Activated CD4-positive, alpha-beta T cell treated with anti-CD3 and anti-CD28 coated beads for 4 hours (primary cell): ENCODE measurements around the gene NUDC.
"Not testable (repeated sequence)": the region's sequence is repeated elsewhere in the genome, so short reads cannot be mapped to it uniquely, and the experiment has no call there.

Experiments
- DNase-seq, 2 donors: peaks; one replicate each; pipeline ENCODE4 v3.0.0-alpha.2; 2020

Gene NUDC

DNA sequence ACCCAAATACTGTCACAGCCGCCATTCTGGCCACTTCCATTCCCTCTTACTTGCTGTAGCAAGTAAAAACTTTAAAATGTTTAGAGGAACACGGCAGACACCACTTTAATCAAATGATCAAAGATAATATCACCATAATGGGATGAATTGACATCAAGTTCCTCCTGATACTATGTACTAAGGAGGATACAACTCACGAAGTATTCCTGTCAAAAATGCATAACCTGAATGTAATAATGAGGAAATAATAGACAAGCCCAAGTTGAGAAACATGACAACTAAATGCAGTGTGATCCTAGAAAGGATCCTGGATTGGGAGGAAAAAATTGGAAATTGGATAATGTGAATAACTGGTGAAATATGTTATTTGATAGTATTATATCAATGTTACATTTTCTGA lies 34.8 kb downstream of the NUDC start:
- no peak for DNase-seq

DNA sequence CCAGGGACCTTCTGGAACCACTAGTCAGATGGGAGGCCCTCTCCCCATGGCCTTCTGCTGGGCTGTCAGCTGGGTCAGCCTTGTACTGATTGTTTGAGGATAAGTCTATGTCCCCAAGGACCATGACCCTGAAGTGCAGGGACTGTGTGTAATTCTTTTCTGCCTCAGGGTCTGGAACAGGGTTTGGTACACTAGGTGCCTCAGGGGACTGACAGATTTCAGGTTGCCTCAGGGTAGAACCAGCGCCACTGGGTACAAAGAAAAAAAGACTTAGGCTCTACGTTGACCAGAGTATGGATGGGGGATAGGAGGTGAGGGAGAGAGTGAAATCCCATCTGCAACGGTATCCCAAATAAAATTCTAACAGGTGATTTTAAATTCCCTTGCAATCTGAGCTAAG lies 35.8 kb downstream of the NUDC start:
- no peak for DNase-seq

DNA sequence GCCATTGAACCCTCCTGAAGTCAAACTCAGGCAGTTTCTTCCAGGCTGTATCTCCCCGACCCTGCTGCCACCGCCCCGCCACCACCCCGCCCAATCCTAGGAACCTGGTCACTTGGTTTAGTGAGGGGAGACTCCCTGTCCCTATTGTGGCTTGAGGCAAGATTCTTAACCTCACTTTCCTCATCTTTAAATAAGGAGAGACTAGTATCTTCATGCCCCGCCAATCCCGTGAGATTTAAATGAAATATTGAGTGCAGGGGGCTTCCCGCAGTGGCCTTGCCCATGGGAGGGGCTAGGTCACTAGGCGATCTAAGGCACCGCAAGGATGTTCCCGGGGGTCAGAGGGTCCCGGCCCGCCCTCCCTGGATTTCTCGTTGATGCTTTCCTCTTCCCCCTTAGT lies 37.7 kb downstream of the NUDC start:
- DNase-seq = no peak

DNA sequence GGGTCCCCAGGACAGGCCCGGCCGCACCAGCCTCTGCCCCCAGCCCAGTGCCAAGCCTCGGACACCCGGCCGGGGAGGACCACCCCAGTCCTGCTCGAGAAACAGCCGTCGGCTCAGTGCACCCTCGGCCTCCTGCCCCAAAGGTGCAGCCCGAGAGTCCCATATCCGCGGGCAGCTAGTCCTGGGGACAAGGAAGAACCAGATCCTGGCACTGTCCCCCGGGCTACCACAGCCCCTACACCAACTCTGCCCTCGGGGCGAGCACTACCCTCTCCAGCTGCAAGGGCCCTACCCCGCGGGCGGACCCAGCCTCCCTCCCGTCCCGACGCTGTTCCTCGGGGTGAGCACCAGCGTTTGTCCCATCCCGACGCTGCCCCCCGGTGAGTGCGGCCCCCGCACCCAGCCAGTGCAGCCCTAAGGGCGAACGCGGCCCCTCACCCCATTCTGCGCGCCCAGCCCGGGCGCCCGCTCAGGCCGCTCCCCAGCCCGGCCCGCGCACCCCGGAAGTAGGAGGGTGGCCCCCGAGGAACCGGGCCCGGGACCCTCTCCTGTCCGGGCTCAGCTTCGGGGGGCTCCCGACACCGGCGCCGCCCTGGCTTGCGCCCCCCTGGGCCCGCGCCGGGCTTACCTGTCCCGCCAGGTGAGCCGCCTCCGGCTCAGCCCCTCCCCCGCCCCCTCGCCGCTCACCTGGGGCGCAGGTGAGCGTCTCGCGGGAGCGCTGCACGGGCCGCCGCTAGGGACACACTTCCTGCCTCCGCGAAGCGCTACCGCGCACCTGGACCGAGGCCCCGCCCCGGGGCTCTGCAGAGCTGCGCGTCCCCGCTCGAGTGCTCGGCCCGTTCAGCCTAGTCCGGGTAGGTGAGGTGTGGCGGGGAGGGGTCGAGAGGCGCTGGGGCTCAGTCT lies 38.4 kb downstream of the NUDC start, which contains the start of gene KDF1:
TSS of gene KDF1 (minus strand) at position 747 of the 903 bp plus-strand sequence. CDS start 8,088 bp downstream, outside the sequence.
- DNase-seq = peak; percentile 50 to 52

DNA sequence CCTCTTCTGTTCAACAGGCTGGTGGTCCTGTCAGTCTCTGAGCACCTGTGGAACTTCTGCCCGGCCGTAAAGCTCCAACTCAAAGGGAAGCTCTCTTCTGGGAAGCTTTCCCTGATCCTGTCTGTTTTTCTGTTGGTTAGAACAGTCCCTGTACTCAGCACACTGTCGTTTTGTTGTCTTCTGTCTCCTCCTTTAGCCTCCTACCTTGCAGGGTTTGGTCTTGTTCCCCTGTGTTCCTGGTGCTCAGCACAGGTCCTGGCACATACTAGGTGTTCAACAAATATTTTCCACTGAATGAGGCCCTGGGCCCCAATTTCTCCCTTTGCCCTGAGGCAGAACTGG lies 39.1 kb downstream of the NUDC start:
- no peak for DNase-seq

DNA sequence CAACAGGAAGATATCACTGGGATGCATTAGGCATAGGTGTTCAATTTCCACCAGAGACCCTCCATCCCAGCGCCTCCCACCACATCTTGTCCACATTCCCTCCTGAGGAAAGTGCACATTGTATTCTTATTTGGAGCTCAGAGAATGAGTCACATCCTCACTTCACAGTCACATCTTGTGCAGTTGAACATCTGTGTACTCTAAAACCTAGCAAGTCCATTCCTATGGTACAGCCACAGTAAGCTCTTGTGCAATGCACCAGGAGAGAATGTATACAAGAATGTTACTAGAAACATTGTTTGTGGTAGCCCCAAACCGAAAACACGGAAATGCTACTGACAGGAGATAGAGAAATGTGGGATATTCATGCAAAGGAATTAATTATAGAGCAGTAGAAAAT lies 40.3 kb downstream of the NUDC start:
- DNase-seq = no peak

DNA sequence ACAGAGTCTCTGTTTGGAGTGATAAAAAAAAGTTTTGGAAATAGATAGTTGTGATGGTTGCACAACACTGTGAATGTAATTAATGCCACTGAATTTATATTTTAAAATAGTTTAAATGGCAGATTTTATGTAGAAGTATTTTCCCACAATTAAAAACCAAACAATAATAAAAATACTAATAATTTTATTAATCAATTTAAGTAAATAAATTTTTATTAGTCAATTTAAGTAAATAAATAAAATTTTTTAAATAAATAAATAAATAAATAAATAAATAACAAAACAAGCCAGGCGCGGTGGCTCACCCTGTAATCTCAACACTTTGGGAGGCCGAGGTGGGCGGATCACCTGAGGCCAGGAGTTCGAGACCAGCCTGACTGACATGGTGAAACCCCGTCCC lies 43.7 kb downstream of the NUDC start:
- DNase-seq = no peak

DNA sequence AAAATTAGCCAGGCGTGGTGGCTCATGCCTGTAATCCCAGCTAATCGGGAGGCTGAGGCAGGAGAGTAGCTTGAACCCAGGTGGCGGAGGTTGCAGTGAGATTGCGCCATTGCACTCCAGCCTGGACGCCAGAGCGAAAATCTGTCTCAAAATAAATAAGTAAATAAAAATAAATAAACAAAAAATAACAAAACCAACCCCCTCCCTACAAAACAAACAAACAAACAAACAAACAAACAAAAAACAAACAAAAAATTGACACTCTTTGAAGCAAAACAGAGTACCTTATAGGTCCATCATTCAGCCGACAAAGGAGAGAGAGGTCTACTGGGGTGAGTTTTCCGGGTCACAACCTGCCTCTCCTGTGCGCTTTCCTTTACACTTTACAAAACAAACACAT lies 44.1 kb downstream of the NUDC start:
- no peak for DNase-seq

DNA sequence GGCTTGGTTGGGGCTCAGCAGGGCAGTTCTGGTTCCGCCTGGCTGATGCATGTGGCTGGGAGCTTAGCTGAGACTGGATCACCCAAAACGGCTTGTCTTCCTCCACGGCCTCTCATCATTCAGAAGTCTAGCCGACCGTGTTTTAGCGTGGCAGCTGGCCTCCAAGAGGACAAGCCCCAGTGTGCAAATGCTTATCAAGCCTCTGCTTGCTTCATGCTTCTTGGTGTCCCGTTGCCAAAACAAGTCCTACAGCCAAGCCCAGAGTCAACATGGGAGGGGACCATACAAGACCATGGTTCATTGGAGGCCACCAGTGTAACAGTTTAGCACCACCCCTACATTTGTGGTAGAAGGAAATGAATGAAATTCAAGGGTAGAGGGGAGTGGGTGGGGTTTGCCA lies 49.3 kb downstream of the NUDC start:
- DNase-seq = no peak

DNA sequence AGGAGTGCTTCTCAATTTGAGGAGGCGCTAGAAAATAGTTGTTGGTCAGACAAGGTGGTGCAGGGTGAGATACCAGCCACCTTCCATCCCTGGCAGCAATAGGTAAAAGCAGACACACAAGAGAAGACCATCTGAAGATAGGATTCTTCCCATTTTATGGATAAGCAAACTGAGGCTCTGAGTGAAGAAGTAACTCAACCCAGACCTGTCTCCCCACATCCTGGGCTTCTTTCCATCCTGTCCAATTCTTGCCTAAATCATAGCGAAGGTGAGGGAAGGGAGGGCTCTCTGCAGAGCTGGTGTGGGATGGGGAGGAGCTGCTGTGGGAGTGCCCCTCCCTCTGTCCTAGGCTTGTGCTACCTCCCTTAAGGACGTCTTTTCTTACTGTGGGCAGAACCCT lies 50.0 kb downstream of the NUDC start:
- DNase-seq = no peak

DNA sequence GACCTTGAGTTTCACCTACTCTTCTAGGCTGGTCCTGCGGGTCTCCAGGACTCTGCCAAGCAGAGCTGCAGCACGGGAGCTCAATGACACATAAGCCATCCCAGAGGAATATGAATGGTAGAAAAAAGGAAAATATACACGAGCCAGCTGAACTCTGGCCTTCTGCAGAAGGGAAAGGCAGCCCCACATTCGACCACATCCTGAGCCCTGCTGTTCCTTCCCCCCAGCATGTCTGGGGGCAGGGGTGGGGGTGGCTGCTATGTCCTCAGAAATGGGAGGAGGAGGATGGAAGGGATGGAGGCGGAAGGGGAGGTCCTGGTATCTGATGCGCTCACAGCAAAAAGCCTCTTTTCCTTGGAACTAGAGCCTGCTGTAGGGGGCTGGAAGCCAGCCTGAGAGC lies 50.8 kb downstream of the NUDC start:
- no peak for DNase-seq

DNA sequence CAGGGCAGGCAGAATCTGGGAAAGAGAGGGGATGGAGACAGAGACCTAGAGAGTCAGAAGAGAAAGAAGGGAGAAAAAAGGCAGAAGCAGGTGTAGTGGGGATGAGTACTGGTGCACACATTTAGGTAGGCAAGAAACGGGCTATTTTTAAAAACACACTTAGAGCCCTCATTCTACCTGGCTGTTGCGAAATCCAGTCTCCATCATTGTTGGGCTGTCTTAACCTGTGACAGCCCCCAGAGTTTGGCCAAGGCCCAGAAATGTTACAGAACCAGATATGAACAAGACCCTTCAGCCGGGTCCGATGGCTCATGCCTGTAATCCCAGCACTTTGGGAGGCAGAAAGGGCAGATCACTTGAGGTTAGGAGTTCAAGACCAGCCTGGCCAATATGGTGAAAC lies 51.3 kb downstream of the NUDC start:
- no peak for DNase-seq

DNA sequence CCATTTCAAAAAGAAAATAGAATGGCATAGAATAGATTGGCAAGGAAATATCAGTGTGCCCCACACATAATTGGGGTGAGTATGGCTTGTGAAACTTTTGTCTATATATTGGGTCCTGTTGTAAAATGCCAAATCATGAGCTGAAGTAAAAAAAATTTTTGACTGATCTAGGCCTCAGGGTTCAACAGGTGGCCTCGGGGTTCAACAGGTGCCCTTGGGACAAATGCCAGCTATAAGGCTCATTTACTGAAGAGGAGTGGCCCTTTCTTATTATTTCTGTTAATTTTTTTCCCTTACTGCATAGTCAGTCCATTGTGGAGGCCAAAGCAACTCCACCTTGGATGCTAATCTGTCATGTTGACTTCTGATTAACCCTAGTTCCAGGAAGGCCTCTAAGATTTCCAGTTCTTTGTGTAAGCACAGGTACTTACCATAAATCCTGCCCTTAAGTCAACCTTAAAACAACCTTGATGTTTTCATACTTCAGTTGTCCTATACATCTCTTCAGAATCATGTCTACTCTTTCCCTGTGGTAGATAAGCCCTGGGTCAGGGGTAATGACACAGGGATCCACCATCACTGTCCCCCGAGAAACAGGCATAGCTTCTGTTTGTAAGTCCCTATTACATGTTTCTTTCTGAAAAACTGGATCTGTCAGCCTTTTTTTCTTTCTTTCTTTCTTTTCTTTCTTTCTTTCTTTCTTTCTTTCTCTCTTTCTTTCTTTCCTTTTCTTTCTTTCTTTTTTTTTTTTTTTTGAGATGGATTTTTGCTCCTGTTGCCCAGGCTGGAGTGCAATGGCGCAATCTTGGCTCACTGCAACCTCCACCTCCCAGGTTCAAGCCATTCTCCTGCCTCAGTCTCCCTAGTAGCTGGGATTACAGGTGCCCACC lies 55.3 kb downstream of the NUDC start:
- DNase-seq = no peak

DNA sequence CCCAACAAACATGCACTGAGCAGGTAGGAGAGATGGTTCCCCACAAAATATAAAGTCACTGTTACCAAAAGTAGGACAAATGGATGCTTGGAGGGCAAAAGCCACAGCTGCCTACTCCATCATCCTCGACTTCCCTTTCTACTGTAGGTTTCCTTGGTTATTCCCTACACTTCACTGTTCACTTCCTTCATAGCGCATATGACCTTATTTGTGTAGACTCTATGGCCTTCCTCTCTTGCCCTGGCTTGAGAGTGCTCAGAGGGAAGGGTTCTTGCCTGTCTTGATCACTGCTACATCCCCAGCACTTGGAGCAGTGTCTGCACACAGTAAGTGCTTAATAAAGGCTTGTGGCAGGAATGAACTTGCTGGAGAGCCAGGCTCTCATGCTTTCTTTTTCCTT lies 57.4 kb downstream of the NUDC start:
- DNase-seq = no peak

DNA sequence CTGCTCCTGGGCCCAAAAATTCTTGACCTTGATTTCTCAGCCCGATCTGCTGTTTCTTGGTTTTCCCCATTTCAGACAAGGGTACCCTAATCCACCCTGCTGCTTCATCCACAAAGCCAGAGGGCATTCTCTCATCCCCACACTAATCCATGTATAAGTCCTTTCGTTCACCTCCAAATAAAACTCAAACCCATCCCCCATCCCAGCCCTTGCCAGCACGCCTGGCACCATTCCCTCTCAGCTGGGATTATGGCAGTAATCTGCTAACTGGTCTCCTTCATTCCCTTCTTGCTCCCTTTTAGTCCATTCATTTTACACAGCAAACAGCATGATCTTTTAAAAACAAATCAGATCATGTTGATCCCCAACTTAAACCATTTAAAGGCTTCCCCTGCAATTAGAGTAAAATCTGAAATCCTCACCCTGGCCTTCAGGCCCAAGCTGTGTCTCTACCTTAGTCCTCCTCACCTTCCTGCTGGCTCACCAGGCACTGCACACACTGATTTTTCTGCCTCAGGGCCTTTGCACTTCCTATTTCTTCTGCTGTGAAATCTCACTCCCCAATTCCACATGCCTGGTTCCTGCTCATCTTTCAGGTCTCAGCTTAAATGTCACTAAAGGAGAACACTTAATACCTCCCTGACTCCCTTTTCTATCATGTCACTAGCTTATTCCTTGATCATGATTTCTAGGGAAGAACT lies 59.8 kb downstream of the NUDC start:
- DNase-seq = no peak

DNA sequence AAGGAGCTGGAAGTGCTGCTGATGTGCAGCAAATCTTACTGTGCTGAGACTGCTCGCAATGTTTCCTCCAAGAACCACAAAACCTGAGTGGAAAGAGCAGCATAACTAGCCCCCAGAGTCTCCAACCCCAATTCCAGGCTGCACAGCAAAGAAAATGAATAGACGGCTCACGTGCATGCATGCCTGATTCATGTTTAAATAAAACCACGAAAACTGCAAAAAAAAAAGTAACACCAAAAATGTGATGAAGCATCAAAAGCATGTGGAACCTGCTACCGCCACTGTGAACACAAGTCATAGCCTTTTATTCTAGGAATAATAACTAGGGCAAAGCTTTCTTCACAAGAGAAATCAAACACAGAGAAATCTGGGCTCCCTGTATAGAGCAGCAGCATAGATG lies 62.3 kb downstream of the NUDC start:
- no peak for DNase-seq

DNA sequence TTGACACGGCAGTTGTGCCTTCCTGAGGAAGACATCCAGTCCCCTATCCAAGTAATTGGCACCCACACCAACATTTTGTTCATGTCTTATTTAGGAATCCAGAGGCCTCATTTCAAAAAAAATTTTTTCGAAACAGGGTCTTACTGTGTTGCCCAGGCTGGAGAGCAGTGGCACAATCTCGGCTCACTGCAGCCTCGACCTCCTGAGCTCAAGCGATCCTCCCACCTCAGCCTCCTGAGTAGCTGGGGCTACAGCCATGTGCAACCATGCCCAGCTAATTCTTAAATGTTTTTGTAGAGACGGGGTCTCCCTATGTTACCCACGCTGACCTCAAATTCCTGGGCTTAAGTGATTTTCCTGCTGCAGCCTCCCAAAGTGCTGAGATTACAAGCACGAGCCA lies 62.7 kb downstream of the NUDC start:
- no peak for DNase-seq

DNA sequence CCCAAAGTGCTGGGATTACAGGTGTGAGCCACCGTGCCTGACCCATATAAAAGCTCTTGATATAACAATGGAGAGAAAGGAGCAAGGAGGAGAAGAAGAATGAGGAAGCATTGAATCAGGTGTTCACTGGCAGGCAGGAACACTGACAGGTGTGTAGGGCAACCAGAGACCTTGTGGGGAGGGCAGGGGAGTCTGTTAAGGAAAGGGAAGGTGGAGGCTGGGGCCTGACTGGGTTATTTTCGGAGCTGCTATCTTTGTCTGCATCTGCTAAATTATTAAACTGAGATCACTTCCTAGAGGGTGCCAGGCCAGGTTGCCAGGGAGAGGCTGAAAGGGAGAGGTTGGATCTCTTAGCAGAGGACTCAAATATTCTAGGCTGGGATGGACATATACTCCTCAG lies 65.1 kb downstream of the NUDC start:
- DNase-seq = no peak

DNA sequence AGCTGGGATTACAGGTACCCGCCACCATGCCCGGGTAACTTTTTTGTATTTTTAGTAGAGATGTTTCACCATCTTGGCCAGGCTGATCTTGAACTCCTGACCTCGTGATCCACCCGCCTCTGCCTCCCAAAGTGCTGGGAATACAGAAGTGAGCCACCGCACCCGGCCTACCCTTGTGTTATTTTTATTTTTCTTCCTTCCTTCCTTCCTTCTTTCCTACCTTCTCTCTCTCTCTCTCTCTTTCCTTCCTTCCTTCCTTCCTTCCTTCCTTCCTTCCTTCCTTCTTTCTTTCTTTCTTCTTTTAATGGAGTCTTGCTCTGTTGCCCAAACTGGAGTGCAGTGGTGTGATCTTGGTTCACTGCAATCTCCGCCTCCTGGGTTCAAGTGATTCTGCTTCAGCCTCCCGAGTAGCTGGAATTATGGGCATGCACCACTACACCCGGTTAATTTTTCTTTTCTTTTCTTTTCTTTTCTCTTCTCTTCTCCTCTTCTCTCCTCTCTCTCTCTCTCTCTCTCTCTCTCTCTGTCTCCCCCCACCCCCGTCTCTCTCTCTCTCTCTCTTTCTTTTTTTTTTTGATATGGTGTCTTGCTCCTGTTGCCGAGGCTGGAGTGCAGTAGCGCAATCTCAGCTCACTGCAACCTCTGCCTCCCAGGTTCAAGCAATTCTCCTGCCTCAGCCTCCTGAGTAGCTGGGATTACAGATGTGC lies 68.0 kb downstream of the NUDC start:
- DNase-seq = not testable (repeated sequence)

DNA sequence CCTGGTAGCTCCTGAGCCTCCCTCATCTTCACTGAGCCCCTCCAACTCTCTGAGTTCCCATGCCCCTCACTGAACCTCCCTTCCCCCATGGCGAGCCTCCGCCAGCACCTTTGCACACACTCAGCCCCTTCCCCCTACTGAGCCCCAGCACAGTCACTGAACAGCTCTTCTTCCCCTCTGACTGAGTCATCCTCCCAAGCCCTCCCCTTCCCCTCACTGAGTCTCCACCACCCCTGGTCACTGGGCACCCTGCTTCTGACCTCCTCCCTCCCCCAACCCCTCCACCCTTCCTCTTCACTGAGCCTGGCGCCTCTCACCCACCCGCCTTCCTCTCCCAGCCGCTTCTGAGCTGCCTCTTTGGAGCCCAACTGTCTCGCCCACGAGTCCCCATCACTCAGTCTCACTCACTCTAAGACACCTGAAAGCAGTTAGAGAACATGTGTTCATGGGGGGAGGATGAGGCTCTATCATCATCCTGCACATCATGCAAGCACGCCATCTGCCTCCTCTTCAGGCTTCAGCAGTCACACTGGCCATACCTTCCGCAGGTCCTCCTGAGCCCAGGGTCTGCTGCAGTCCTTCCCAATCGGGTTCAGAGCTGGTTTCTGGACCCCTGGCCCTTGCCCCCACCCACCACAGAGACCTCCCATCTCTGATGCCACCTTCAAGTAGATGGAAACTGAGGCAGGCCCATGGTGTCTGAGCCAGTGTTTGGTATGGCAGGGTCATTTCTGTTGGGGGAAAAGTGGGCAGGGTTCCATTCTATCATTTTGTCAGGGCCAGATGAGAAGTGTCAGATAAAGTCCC lies 70.0 kb downstream of the NUDC start:
- no peak for DNase-seq

DNA sequence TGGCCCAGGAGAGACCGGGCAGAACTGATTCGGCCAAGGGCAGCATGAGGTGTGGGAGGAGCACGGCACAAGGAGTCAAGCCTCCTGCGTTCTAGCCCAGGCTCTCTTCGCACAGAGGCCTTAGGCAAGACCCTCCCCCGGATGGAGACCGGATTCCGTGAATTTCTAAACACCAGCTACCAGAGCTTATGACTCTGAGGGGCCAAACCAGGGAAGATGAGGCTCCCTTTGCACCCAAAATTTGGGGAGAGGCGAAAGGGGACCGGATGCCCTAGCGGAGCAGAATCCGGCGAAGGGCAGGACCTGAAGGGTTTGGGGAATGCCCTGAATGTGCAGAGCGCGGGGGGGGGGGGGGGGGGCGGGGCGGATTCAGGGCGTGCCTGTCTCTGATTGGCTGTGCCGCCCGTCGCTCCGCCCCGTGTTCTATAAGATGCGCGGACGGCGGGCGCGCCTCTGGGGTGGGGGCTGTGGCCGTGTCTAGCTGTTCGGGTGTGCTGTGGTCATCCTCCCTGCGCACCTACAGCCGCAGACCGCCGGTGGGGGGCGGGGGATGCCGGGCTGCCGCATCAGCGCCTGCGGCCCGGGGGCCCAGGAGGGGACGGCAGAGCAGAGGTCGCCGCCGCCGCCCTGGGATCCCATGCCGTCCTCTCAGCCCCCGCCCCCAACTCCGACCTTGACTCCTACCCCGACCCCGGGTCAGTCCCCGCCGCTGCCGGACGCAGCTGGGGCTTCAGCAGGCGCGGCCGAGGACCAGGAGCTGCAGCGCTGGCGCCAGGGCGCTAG lies 71.9 kb downstream of the NUDC start, which contains the start of gene TRNP1:
TSS of gene TRNP1 (plus strand) at position 456 of the 783 bp plus-strand sequence. CDS start at position 551, 95 bp downstream.
- peak; percentile 69 to 72 for DNase-seq
